H1 (cell line): ENCODE measurements around the gene UGGT2. TPM values are rescaled to one million over a fixed set of nuclear protein-coding genes. Genes with fewer than 3 reads are reported as not detected.

Source experiments
- CTCF ChIA-PET: fragments of 300-600 bp; sonication (Branson Sonifier 250); formaldehyde crosslinking; loops from one replicate; lab custom pipeline; 2021; ENCODE audit not compliant: partially characterized antibody; lab: Charles Lee
- POLR2A ChIA-PET: fragments of 300-600 bp; sonication (Branson Sonifier 250); formaldehyde crosslinking; loops from one replicate; lab custom pipeline; 2021; ENCODE audit warnings: inconsistent platforms; ENCODE audit not compliant: partially characterized antibody; lab: Charles Lee
- DNase-seq, 2 experiments: peaks; one replicate each; pipeline versions ENCODE4 v3.0.0 to v3.0.0-alpha.2; 2010 to 2022; ENCODE audit warnings: low spot score in 2 of 2, low read depth in 1 of 2, mixed read lengths in 1 of 2
- FAIRE-seq: peaks from 2 replicates; lab custom pipeline; 2011; peaks lifted over from hg19 to GRCh38; lab: Jason Lieb, UNC
- H2AFZ ChIP-seq: 2 replicates; pipeline ENCODE4 v1.8.1; 2012; ENCODE audit warnings: low read length, inconsistent platforms
- H2AK5ac ChIP-seq: 2 replicates; pipeline ENCODE4 v1.6.1; 2013; ENCODE audit warnings: low read depth, low read length
- H2BK120ac ChIP-seq: replicated peaks from 2 replicates; pipeline ENCODE3; 2013; ENCODE audit warnings: low read depth, low read length, inconsistent platforms
- H2BK12ac ChIP-seq: 2 replicates; pipeline ENCODE4 v1.6.1; 2013; ENCODE audit warnings: low read depth, low read length
- H2BK15ac ChIP-seq: 2 replicates; pipeline ENCODE4 v1.6.1; 2013; ENCODE audit warnings: low read length
- H2BK20ac ChIP-seq: 2 replicates; pipeline ENCODE4 v1.6.1; 2013; ENCODE audit warnings: low read length
- H2BK5ac ChIP-seq: 2 replicates; pipeline ENCODE4 v1.6.1; 2013; ENCODE audit warnings: low read depth, low read length
- H3K14ac ChIP-seq: 2 replicates; pipeline ENCODE4 v1.6.1; 2013; ENCODE audit warnings: inconsistent platforms; ENCODE audit not compliant: insufficient read length
- H3K18ac ChIP-seq: 2 replicates; pipeline ENCODE4 v1.6.1; 2013; ENCODE audit warnings: low read length; ENCODE audit errors: extremely low read depth
- H3K23ac ChIP-seq: 2 replicates; pipeline ENCODE4 v1.6.1; 2013; ENCODE audit warnings: inconsistent platforms; ENCODE audit not compliant: insufficient read length
- H3K23me2 ChIP-seq: 2 replicates; pipeline ENCODE4 v1.6.1; 2013; ENCODE audit warnings: low read depth, low read length
- H3K27ac ChIP-seq: 2 replicates; pipeline ENCODE4 v1.6.1; 2011; ENCODE audit warnings: low read depth, low read length, inconsistent platforms
- H3K27me3 ChIP-seq, 4 experiments: replicated peaks in 1 of 4; 1 replicate in 1 of 4; 2 replicates in 3 of 4; pipeline versions ENCODE4 v1.6.1 to v1.8.1; 2011 to 2013; ENCODE audit warnings: low read length in 3 of 4, mild to moderate bottlenecking in 3 of 4, inconsistent platforms in 2 of 4, mixed read lengths in 2 of 4, moderate library complexity in 1 of 4; ENCODE audit not compliant: control insufficient read depth in 3 of 4, insufficient read depth in 3 of 4; ENCODE audit errors: extremely low read depth in 1 of 4
- H3K36me3 ChIP-seq, 4 experiments: 2 replicates each; pipeline versions ENCODE4 v1.6.1 to v1.8.1; 2011 to 2013; ENCODE audit warnings: mild to moderate bottlenecking in 4 of 4, low read length in 3 of 4, moderate library complexity in 2 of 4, control low read depth in 1 of 4, inconsistent platforms in 1 of 4; ENCODE audit not compliant: insufficient read depth in 4 of 4, control insufficient read depth in 2 of 4
- H3K4ac ChIP-seq: replicated peaks from 2 replicates; pipeline ENCODE3; 2013; ENCODE audit warnings: low read length, low read depth, mixed read lengths, inconsistent platforms; ENCODE audit not compliant: insufficient read length
- H3K4me1 ChIP-seq, 4 experiments: replicated peaks in 1 of 4; 1 replicate in 1 of 4; 2 replicates in 3 of 4; pipeline versions ENCODE4 v1.6.1 to v1.8.1; 2011 to 2013; ENCODE audit warnings: low read length in 3 of 4, inconsistent platforms in 2 of 4, mixed read lengths in 1 of 4; ENCODE audit not compliant: insufficient read depth in 4 of 4, control insufficient read depth in 3 of 4
- H3K4me2 ChIP-seq, 2 experiments: 2 replicates each; pipeline versions ENCODE4 v1.6.1 to v1.8.1; 2011 to 2013; ENCODE audit warnings: low read depth in 2 of 2, low read length in 2 of 2, control low read depth in 1 of 2, inconsistent platforms in 1 of 2, mild to moderate bottlenecking in 1 of 2; ENCODE audit not compliant: insufficient read depth in 1 of 2
- H3K4me3 ChIP-seq, 4 experiments: fragments of 200-600, 300-600 bp in 1 of 4; sonication (generic), shearing (Covaris generic), sonication (Bioruptor Twin) in 1 of 4; 2 replicates each; pipeline versions ENCODE4 v1.5.1 to v1.8.1; 2011 to 2016; ENCODE audit warnings: low read length in 4 of 4, low read depth in 3 of 4, control low read depth in 2 of 4, inconsistent platforms in 2 of 4, mild to moderate bottlenecking in 2 of 4, mixed read lengths in 1 of 4, moderate library complexity in 1 of 4; ENCODE audit not compliant: insufficient read depth in 2 of 4; ENCODE audit errors: extremely low read depth in 1 of 4
- H3K56ac ChIP-seq: replicated peaks from 2 replicates; pipeline ENCODE3; 2013; ENCODE audit warnings: low read depth, mild to moderate bottlenecking, mixed read lengths, low read length, inconsistent platforms; ENCODE audit not compliant: insufficient read length
- H3K79me1 ChIP-seq: 2 replicates; pipeline ENCODE4 v1.6.1; 2013; ENCODE audit warnings: low read depth, low read length, control low read depth
- H3K79me2 ChIP-seq, 2 experiments: 2 replicates each; pipeline versions ENCODE4 v1.6.1 to v1.8.1; 2012 to 2013; ENCODE audit warnings: low read length in 2 of 2, mild to moderate bottlenecking in 2 of 2, inconsistent platforms in 1 of 2; ENCODE audit not compliant: insufficient read depth in 2 of 2, control insufficient read depth in 1 of 2
- H3K9ac ChIP-seq, 4 experiments: replicated peaks in 1 of 4; 1 replicate in 1 of 4; 2 replicates in 3 of 4; pipeline versions ENCODE4 v1.6.1 to v1.8.1; 2011 to 2013; ENCODE audit warnings: low read depth in 3 of 4, low read length in 3 of 4, control low read depth in 2 of 4, mild to moderate bottlenecking in 2 of 4, moderate library complexity in 2 of 4, inconsistent platforms in 1 of 4; ENCODE audit errors: extremely low read depth in 1 of 4
- H3K9me3 ChIP-seq, 2 experiments: 2 replicates each; pipeline versions ENCODE4 v1.6.1 to v1.8.1; 2012 to 2013; ENCODE audit warnings: mild to moderate bottlenecking in 2 of 2, moderate library complexity in 2 of 2, control low read depth in 1 of 2, inconsistent platforms in 1 of 2, low read depth in 1 of 2, low read length in 1 of 2, mixed read lengths in 1 of 2; ENCODE audit not compliant: insufficient read depth in 2 of 2
- H4K20me1 ChIP-seq, 2 experiments: replicated peaks in 1 of 2; 2 replicates each; pipeline versions ENCODE3 to v1.8.1; 2011 to 2013; ENCODE audit warnings: inconsistent platforms in 2 of 2, low read length in 2 of 2, mild to moderate bottlenecking in 1 of 2; ENCODE audit not compliant: insufficient read depth in 2 of 2, control insufficient read depth in 1 of 2
- H4K5ac ChIP-seq: 2 replicates; pipeline ENCODE4 v1.6.1; 2013; ENCODE audit warnings: low read length, low read depth, mixed read lengths, inconsistent platforms; ENCODE audit not compliant: insufficient read length
- H4K8ac ChIP-seq: 2 replicates; pipeline ENCODE4 v1.8.0; 2013; ENCODE audit warnings: mild to moderate bottlenecking, moderate library complexity, low read length, inconsistent platforms; ENCODE audit not compliant: insufficient read depth; ENCODE audit errors: extremely low read depth
- H4K91ac ChIP-seq: replicated peaks from 2 replicates; pipeline ENCODE3; 2013; ENCODE audit warnings: low read length, mixed read lengths, inconsistent platforms; ENCODE audit not compliant: insufficient read length
- ATF3 ChIP-seq: IDR thresholded peaks from 2 replicates; pipeline ENCODE4 v1.6.1; 2011; ENCODE audit warnings: low read depth, mild to moderate bottlenecking, low read length; ENCODE audit not compliant: insufficient read depth
- CTBP2 ChIP-seq: IDR thresholded peaks from 2 replicates; pipeline ENCODE4 v1.7.0; 2011; ENCODE audit warnings: borderline replicate concordance, mild to moderate bottlenecking, moderate library complexity, mixed read lengths, low read length; ENCODE audit not compliant: insufficient read depth, insufficient read length
- FOSL1 ChIP-seq: IDR thresholded peaks from 2 replicates; pipeline ENCODE4 v1.6.1; 2011; ENCODE audit warnings: mild to moderate bottlenecking, low read depth, low read length, moderate library complexity; ENCODE audit not compliant: insufficient read depth
- GABPA ChIP-seq: IDR thresholded peaks from 2 replicates; pipeline ENCODE4 v1.6.1; 2011; ENCODE audit warnings: mild to moderate bottlenecking, low read length, moderate library complexity, borderline replicate concordance; ENCODE audit not compliant: insufficient read depth
- HDAC6 ChIP-seq: IDR thresholded peaks from one replicate; pipeline ENCODE4 v1.7.1; 2012; ENCODE audit warnings: low read depth, mild to moderate bottlenecking, inconsistent platforms, low read length, moderate library complexity
- KDM5A ChIP-seq: fragments of 200-600 bp; IDR thresholded peaks from 2 replicates; pipeline ENCODE4 v1.7.1; 2012; ENCODE audit warnings: mild to moderate bottlenecking, low read length, inconsistent platforms, mixed read lengths
- SIN3A ChIP-seq, 2 experiments: IDR thresholded peaks in 1 of 2; conservative IDR thresholded peaks in 1 of 2; 2 replicates each; pipeline ENCODE4 v1.6.1; 2011 to 2012; ENCODE audit warnings: low read length in 2 of 2, improper control_type of control experiment in 1 of 2, low read depth in 1 of 2, mild to moderate bottlenecking in 1 of 2
- SP4 ChIP-seq: IDR thresholded peaks from 2 replicates; pipeline ENCODE4 v1.6.1; 2012; ENCODE audit warnings: low read length, inconsistent platforms
- TBP ChIP-seq: IDR thresholded peaks from 2 replicates; pipeline ENCODE4 v1.6.1; 2011; ENCODE audit warnings: low read depth, low read length, improper control_type of control experiment
- polyA plus RNA-seq, 7 experiments: library from polyadenylated mRNA; depleted of rRNA in 3 of 7; stranded (reverse) in 5 of 7; unstranded in 2 of 7; fragments of >200 nt in 5 of 7; fragments of 200-250 nt in 2 of 7; gene quantifications; 1 replicate in 5 of 7; 2 replicates in 1 of 7; 4 replicates in 1 of 7; pipeline versions ENCODE4 v1.2.1 to v1.2.3, GENCODE V29; 2011 to 2013; ENCODE audit warnings: missing spikeins in 2 of 7, mixed read lengths in 2 of 7
- total RNA-seq: library from RNA; stranded (reverse); fragmentation: NEBNext Ultra II Directional; extraction: Animal tissue kit (Norgen Biotek cat#: 25700); gene quantifications from 2 replicates; pipeline ENCODE4 v1.2.1, GENCODE V29; 2021

The UGGT2 gene
- total and polyA plus RNA-seq, 2 of the 8 experiments (the other 6 are each of a cell fraction or from before 2014, with no cell fraction given), result 5.9 to 25.1 TPM

GRCh38 chr13:95862408-95862807 is 190.8 kb downstream of the UGGT2 start:
- Histone ChIP-seq H2BK12ac (no peak overlapping the region), H2BK5ac (no peak overlapping the region), H3K23ac (no peak overlapping the region), H3K14ac (no peak overlapping the region), H3K27ac (no peak overlapping the region), H3K36me3 (no peaks in the 10 kb centered on the region; a peak in 2 of 8 replicates), H3K4me2 (no peak overlapping the region), H2BK15ac (no peak overlapping the region), H2AK5ac (no peak overlapping the region), H2AFZ (no peak overlapping the region), H4K91ac (no peak overlapping the region), H4K20me1 (no peaks in the 10 kb centered on the region), H3K23me2 (no peaks in the 10 kb centered on the region), H3K18ac (no peak overlapping the region), H2BK20ac (no peak overlapping the region), H3K79me2 (no peaks in the 10 kb centered on the region), H3K79me1 (no peaks in the 10 kb centered on the region), H3K4me1 (no peaks in the 10 kb centered on the region), H2BK120ac (no peak overlapping the region), H4K8ac (no peak overlapping the region), H3K27me3 (no peaks in the 10 kb centered on the region), H3K9me3 (no peaks in the 10 kb centered on the region), H4K5ac (no peak overlapping the region), H3K56ac (no peak overlapping the region), H3K4ac (no peak overlapping the region), H3K4me3 (no peak overlapping the region), H3K9ac (no peak overlapping the region)
- ChIA-PET POLR2A (no interaction called here), CTCF (interaction anchor here (0.8 kb wide), 2 partner anchors 23 to 367 kb away, joined by 3 to 5 read pairs; no protein-coding TSS in a partner anchor)
- no peak for TF ChIP-seq TBP
- no peak for TF ChIP-seq HDAC6
- no peak for TF ChIP-seq ATF3
- TF ChIP-seq CTBP2, result no peak
- no peak for TF ChIP-seq SIN3A (conservative IDR thresholded peaks at IDR 0.05 in 1 of 2, IDR thresholded peaks at IDR 0.05 in 1 of 2; ENCODE audit: low read depth in 1 of 2, low read length in 2 of 2)
- no peak for TF ChIP-seq KDM5A
- no peak for TF ChIP-seq GABPA
- TF ChIP-seq FOSL1, result no peak
- TF ChIP-seq SP4, result no peak
- DNase-seq, result no peak
- no peak for FAIRE-seq
